LoVo (cell line): ENCODE measurements around the gene OR52L1.
"Not testable (repeated sequence)": the region's sequence is repeated elsewhere in the genome, so short reads cannot be mapped to it uniquely, and the experiment has no call there.

Experiments used
- DNase-seq: peaks from one replicate; pipeline ENCODE4 v3.0.0-alpha.2; 2016; ENCODE audit warnings: low spot score

Gene OR52L1

DNA sequence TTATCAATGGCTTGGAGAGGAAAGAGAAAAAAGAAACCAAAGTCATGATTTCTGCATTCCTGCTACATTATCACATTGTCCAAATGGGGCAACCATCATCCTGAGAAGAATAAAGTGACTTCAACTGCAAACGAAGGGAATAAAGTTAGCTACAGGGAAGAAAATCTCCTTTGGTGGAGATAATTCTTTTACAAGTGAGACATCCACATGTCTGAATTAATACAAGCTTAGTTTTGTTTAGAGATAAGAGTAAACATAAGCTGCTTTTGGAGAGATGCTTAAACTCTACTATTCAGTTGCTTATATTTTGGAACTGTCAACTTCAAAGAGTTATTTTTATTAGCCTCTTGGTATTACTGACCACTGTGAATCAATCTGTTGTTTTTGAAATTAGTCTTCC is at the start of gene OR52L1:
OR52L1 (minus strand) TSS at position 101 of the 400 bp plus-strand sequence; CDS start at position 46, 55 bp downstream.
- no peak for DNase-seq

DNA sequence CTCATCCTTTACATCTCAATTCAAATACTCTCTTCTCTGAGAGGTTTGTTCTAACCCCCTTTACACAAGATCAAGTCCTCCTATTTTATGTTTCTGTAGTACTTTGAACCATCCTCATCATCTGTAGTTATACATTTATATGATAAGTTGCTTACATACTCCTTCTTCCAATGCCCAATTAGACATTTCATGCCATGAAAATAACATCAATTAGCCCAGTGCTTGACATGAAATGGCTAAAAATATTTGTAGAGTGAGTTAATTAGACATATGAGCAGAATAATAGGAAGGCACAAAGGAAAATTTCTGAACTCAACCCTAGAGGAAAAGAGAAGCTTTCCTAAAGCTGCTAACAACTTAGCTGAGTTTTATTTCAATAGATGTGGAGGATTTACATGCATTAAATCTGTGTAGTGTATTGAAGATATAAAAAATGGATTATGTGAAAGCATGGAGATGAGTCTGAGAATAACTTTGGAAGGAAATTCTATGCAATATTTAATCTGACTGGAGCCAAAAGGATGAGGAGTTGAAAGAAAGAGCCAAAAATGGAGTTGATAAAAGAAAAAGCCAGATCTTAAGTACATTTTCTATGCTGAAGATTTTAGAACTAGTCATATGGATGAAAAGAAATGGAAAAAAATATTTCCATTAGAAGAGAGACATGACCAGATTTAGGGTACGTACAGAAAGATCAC is 44.1 kb upstream of the OR52L1 start, which contains the start of gene OR56A1:
OR56A1 (minus strand) TSS at position 51 of the 698 bp plus-strand sequence. CDS start 3,066 bp downstream, outside the sequence.
- no peak for DNase-seq

DNA sequence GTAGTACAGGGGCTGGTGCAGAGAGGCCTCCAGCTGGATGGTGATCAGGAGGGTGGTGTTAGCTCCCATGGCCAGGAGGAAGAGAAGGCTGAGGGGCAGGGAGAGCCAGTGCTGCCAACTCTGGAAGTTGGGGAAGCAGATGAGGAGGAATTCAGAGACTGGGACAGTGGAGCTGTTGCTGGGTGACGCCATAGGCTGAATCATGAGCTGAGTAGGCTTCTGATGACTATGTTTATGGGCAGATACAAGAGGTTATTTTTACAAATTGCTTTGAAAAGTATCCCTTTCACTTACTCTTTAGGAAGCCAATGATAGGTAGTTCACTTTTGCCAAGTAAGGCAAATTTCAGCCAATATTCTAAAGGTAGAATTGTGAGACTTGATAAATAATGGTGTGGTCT is 40.7 kb upstream of the OR52L1 start:
- no peak for DNase-seq

DNA sequence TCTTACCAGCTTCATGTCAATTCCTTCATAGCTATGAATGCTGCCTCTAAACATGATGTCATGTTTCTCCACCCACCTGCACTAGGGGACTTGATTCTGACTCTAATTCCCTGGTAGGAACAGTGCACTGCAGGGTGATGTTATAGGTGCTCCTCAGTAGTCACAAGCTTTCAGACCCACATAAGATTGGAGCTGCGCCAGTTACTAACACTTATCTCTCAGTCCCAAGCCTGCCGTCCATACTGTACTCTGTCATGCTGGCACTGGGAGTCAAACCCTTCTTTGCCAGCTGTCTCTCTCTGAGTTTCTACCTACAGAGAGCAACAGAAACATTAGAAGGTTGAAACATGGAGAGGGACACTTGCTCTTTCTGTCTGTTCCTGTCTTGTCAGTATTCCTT is 38.3 kb upstream of the OR52L1 start:
- no peak for DNase-seq

DNA sequence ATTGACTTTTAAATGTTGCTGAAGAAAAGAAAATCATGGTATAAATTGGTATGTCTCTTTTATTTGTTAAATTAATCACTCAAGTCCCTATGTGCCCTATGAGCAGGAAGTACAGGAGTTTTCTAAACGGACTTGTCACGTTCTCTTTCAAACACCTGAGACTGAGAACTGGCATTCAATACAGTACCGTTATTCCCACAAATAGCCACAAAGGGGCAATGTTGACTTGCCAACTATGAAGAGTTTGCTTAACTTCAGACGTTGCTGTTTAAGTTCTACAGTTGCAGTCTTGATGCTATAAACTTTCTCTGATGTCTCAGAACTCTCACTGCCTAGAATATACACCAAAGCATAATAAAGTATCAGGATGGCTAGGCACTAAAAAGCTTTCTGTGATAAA is 36.2 kb upstream of the OR52L1 start:
- peak; percentile 50 for DNase-seq

DNA sequence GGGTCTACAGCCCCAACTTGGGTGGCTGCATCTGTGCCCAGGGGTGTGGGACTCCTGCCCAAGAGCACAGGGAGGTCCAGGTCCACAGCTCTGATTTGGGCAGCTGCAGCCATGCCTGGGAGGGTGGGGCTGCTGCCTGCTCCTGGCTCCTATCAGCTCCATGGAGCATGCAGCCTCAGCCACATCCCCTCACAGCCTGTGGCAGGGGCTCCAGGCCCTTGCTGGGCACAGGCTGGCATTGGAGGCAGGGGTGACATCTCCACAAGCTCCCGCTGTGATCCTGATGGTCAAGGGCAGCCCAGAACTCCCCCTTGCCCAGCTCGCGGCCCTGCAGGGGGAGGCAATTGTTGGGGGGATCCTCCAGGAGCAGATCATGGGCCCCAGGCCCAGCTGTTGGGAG is 26.3 kb upstream of the OR52L1 start:
- no peak for DNase-seq

DNA sequence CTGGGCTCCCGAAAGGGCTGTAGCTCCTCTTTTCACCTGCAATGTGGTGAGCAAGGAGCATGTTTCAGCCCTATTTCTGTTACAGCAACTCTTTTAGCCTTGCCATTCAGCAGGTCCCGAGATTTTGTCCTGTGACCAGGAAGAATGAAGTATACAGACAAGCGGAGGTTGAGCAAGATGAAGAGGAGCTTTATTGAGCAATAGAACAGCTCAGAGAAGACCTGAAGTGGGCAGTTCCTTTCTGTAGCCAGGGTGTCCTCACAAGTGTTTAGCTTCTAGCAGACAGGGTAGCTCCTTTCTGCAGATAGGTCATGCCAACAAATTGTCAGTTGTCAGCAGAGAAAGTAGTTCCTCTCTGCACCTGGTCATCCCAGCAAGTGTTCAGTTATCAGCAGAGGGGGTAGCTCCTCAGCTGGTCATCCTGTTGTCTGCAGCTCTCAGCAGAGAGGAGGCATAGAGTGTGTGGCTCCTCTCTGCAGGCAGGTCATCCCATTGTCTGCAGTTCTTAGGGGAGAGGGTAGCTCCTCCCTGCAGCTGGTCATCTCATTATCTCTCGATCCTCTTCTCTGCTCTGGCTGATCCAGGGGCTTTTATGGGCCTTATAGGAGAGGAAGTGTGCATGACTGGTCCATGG is 25.4 kb upstream of the OR52L1 start:
- no peak for DNase-seq

DNA sequence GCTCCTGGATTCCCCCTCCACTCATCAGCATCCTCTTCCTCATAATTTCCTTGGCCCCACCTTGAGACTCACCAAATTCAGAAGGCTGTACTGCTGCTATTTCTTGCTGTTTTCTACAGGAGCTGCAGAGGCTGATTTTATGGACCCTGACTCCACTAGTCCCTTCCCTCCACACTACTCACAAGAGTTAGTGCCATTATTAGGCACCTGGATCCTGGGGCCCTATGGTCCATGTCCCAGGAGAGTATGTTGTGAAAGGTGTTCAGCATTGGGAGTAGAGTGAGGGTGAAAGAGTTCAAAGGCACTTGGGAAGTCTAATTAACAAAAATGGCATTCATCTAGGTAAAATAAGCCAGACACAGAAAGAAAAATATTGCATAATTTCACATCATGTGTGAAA is 20.1 kb upstream of the OR52L1 start, which contains the start of gene OR56A4:
OR56A4 (minus strand) TSS at position 101 of the 400 bp plus-strand sequence. CDS start 3,954 bp downstream, outside the sequence.
- no peak for DNase-seq

DNA sequence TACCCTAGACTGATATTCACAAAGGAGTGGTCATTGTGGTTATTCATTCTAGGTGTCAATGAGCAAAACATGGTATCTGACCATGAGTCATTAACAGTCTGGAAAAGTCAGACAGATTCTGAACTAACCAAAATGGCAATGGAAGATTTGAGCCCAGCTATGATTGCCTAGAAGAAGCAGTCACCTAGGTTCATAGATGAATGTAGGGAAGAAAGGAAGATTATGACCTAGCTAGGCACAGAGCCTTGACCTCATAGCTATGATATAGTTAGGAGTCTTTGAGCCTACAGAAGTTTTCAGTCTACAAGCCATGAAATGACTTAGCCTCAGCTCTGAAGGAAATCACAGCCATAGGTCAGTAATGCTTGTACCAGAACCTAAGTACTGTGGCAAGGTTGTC is 19.6 kb upstream of the OR52L1 start:
- no peak for DNase-seq

DNA sequence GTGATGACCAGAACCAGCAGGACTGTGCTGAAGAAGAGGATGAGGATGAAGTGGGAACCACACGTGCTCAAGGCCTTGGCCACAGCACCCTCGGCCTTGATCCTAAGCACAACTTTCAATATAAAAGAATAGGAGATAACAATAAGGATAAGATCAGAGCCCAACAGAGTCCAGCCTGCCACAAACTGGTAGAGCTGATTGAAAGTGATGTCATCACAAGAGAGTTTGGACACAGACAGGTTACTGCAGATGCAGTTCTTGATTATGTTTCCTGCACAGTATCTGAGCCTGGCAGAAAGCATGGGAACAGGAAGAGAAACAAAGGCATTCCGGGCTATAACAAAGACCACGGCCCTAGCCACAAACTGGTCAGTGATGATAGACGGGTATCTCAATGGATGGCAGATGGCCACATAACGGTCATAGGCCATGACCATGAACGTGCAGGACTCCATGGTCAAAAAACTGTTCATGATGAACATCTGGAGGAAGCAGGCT is 15.5 kb upstream of the OR52L1 start:
- no peak for DNase-seq

DNA sequence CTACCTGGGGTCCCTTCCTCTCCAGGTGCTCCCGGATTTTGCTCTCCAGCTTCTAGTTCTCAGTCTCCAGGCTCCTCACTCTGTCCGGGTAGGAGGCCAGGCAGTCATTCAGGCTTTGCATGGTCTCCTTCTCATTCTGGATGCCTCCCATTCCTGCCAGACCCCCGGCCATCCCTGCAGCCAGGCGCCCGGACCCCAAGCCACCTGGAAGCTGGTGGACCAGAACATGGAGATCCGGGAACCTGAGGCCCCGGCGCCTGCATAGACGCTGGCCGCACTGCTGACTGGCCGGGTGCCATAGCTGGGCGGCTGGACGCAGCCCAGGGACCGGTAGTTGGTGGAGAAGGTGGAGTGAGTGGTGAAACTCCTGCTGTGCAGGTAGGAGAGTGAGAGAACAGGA is 8.0 kb upstream of the OR52L1 start:
- no peak for DNase-seq

DNA sequence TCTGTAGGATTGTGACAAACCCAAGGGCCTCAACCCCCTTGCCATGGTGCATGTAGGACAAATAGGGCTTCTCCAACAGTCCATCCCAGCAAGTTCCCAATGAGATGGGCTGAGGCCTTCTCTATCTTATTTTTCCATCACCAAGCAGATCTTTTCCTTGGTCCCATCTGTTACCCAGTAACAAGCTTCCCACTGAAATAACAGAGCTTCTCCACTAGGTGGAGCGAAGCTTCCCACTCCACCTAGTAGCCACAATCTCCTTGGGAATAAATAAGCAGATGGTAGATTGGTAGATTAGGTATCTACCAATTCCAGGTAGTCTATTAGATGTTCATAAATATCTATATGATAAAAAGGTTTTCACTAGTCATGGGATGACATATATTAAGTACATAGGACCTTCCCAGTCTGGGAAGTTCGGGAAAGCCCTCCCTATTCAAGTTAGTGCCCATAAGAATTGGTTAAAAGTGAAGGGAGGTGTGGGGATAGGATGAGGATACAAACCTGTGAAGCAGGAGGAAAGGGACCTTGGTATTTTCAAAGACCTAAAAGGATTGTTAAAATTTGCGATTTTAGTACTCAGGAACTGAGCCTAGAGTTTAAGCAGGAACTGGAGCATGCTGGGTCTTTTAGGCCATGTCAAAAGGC is 5.9 kb upstream of the OR52L1 start:
- peak; percentile 15 for DNase-seq

DNA sequence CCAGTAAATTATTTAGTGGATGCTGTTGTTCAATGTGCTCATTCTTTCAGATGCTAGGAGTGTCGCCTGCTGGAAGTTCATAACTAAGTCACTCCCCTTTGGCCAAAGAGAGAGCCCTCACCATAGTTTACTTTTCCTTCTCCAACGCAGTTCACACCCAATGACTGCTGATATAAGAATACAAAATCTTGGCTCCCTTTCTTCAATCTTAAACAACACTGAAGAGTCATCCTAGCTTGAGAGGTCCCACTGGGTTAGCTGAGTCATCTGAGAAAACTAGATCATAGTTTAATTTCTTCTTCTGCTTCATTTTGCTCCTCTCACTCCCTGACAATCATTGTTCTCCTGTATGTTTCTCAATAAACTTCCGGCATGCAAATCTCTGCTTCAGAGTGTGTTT is 5.4 kb upstream of the OR52L1 start:
- no peak for DNase-seq

DNA sequence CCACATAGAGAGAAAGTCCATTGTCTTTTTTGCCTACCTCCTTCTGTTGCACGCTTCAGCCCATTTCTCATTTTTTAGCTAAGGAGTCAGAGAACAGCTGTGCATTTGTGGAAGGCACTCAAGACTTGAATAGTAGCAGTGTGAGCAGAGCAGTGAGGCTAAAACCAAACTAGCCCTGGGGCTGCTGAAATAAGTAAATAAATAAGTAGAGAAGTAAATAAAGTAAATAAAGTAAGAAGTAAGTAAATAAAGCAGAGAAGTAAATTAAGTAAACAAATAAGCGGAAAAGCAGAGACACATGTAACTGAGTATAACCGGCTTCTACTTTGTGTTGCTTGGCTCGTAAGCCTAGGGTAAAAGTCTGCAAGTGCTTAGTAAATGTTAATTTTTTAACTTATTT is 2.4 kb upstream of the OR52L1 start:
- DNase-seq, result no peak

DNA sequence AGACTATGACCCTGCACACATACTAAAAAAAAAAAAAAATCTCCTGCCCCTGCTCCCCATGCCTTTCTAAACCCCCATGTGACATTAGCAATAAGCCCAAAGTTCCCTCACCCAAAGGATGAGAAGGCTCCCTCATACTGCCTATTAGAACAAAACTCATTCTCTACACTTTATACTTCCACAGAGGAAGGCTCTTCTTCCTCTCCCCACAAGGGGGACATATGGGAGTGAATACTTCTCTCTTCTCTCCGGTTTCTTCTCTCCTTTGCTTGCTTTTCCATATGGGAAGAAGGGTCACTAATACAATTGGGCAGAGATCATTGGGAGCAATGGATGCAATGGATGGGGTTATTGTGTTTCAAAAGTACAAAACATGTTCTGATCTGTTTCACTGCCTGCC is 3.3 kb downstream of the OR52L1 start:
- no peak for DNase-seq

DNA sequence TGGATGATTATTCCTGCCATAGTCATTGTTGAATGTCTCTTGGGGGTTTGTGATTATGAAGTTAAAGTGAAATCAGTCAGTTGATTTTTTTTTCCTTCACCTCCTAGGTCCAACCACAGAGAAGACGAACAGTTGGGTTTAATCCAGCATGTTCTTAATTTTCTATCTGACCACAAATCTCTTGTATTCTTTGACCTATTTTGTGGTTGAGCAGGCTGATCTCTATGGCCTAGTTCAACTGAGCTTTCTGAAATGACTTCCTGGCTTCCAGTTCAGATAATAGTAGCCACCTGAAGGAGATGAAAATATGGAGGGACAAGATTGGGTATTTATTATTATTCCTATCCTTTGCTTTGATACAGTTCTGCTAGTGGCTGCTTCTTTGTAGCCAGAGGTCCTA is 13.3 kb downstream of the OR52L1 start:
- DNase-seq, result no peak

DNA sequence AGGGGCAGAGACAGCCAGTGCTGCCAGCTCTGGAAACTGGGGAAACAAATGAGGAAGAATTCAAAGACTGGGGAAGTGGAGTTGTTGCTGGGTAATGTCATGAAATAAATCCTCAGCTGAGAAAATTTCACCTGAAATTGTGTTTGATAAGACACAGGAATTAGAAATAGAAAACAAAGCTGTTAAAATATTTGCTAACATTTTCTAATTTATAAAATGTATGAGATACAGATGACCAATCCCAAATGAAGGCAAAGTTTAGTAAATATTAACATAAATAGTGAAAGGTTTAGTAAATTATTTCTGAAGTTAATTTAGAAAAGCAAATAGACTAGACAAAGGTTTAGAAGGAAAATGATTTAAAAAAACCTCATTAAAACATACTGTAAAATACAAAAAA is 18.4 kb downstream of the OR52L1 start, which contains the start of gene OR56A5:
OR56A5 (minus strand) TSS at position 101 of the 400 bp plus-strand sequence; CDS start at position 101, 0 bp downstream.
- no peak for DNase-seq

DNA sequence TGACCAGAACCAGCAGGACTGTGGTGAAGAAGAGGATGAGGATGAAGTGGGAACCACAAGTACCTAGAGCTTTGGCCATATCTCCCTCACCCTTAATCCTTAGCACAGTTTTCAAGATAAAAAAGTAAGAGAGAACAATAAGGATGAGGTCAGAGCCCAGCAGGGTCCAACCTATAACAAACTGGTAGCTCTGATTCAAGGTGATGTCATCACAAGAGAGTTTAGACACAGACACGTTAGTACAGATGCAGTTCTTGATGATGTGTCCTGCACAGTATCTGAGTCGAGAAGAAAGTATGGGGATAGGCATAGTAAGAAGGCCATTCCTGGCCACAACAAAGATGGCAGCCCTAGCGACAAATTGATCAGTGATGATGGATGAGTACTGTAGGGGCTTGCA is 19.1 kb downstream of the OR52L1 start:
- no peak for DNase-seq

DNA sequence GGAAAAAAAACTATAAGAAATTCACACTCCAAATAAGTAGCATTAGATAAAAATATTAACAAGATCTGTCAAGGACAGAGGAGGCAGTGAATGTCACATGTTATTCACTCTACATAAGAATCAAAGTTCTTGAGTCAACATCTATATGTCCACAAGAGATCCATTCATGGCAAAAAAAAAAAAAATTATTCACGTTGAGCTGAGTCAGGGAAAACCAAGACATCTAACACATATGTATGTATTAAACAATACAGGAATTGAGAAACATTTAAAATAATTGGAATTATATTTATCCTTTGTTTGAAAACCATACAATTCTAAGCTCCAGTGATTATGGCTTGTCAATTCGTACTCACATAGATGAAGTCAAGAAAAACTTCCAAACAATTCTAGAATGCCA is 19.8 kb downstream of the OR52L1 start:
- DNase-seq, result no peak

DNA sequence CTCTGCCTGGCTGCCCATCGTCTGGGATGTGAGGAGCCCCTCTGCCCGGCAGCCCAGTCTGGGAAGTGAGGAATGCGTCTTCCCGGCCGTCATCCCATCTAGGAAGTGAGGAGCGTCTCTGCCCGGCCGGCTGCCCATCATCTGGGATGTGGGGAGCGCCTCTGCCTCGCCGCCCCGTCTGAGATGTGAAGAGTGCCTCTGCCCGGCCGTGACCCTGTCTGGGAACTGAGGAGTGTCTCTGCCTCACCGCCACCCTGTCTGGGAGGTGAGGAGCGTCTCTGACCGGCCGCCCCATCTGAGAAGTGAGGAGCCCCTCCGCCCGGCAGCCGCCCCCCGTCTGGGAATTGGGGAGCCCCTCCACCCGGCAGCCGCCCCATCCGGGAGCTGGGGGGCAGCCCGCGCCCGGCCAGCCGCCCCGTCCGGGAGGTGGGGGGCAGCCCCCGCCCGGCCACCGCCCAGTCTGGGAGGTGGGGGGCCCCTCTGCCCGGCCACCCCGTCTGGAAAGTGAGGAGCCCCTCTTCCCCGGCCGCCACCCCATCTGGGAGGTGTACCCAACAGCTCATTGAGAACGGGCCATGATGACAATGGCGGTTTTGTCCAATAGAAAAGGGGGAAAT is 26.0 kb downstream of the OR52L1 start:
- not testable (repeated sequence) for DNase-seq

DNA sequence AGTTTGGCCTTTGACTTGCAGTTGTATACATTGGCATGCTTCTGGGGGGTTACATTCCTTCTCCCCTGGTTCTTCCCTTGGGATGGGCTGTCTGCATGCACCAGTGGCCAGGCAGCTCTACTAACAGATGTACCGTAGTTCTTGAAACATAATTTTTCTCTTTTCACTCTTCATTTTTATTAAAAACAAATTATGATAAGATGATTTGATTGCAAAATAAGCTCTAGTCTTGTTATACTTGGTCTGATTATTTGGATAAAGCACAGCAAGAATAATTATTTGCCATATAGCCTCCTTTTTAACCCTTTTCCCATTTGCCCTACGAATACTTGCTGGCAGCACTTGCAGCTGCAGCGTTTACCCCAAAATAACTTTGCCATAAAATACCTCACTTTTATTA is 31.2 kb downstream of the OR52L1 start:
- DNase-seq, result no peak

DNA sequence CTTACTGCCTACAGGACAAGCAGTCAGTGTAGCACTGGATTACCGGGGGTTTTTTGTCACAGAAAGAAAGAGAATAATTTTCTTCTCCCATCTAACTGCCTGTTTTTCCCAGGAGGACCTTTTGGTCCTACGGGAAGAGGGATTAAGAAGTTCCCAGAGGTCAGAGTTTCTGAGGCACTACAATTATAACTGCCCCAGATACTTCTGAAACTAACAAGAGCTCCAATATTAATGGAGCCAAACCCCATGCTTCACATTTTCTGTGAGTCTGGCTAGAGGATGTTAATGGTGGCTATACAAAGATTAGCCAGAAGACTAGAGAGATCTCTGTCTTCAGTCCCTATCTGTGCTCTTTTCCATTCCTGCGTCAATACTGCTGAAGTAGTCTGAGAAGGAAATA is 44.8 kb downstream of the OR52L1 start, which contains the start of gene OR56A3:
OR56A3 (plus strand) TSS at position 301 of the 400 bp plus-strand sequence. CDS start 5,096 bp downstream, outside the sequence.
- no peak for DNase-seq
